Activated T-cell treated with anti-CD3 and anti-CD28 coated beads, Interleukin-2, amount 50 U/mL, for 72 hours (primary cell): ENCODE results near the gene TSPAN16. TPM values are rescaled to one million over a fixed set of nuclear protein-coding genes. Genes with fewer than 3 reads are reported as not detected.

Experiments
- ATAC-seq, 2 donors: fragments of 150-1000 bp; cut with Tn5 transposase; replicated peaks in 1 of 2; 2 replicates each; pipeline ENCODE4 v1.10.0; 2021; ENCODE audit warnings: moderate library complexity in 2 of 2, mild to moderate bottlenecking in 1 of 2
- DNase-seq, 2 donors: peaks; one replicate each; pipeline ENCODE4 v3.0.0; 2021 to 2022; ENCODE audit warnings: mixed read lengths in 1 of 2
- H3K27ac Mint-ChIP-seq: one replicate; pipeline ENCODE4 v1.8.0; 2022; ENCODE audit warnings: mild to moderate bottlenecking, moderate library complexity, mixed read lengths
- H3K27me3 Mint-ChIP-seq: one replicate; pipeline ENCODE4 v1.8.0; 2022; ENCODE audit warnings: low read depth, mixed read lengths
- H3K36me3 Mint-ChIP-seq, 2 donors: one replicate each; pipeline ENCODE4 v1.8.0; 2022; ENCODE audit warnings: mixed read lengths in 2 of 2, mild to moderate bottlenecking in 1 of 2; ENCODE audit not compliant: insufficient read depth in 2 of 2
- H3K4me1 Mint-ChIP-seq: one replicate; pipeline ENCODE4 v1.8.0; 2022; ENCODE audit warnings: low read depth, mixed read lengths
- H3K4me3 Mint-ChIP-seq, 2 donors: one replicate each; pipeline ENCODE4 v1.8.0; 2022; ENCODE audit warnings: mild to moderate bottlenecking in 2 of 2, mixed read lengths in 2 of 2, moderate library complexity in 2 of 2
- H3K9me3 Mint-ChIP-seq, 2 donors: one replicate each; pipeline ENCODE4 v1.8.0; 2022; ENCODE audit warnings: mixed read lengths in 2 of 2
- total RNA-seq, 2 donors: library from RNA; stranded (reverse); gene quantifications; one replicate each; pipeline ENCODE4 v1.2.3, GENCODE V29; 2022

The TSPAN16 gene
- total RNA-seq, 2 donors from 2014 or later: not detected

DNA sequence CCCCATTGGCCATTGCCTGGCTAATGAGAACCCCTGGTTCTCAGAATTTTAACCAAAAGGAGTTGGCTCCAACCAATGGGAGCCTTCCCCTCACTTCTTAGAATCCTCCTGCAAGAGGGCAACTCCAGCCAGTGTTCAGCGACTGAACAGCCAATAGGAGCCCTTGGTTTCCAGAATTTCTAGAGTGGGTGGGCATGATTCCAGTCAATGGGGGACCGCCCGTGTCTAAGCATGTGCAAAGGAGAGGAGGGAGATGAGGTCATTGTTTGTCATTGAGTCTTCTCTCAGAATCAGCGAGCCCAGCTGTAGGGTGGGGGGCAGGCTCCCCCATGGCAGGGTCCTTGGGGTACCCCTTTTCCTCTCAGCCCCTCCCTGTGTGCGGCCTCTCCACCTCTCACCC is 69.0 kb downstream of the TSPAN16 start:
- Mint-ChIP-seq H3K27me3 (no peaks in the 10 kb centered on the region), H3K4me3 (no peak overlapping the region), H3K36me3 (peaks cover 0 to 3% of the 10 kb centered on the region in 2 donors), H3K4me1 (no peaks in the 10 kb centered on the region), H3K9me3 (no peaks in the 10 kb centered on the region), H3K27ac (no peak overlapping the region)
- no peak for ATAC-seq
- no peak for DNase-seq

Other genes with a start within 250 kb of the TSPAN16 start
- 10 to 100 TPM; 23.3 to 31.0 TPM for gene LDLR, start 206.7 kb upstream of the TSPAN16 start, total RNA-seq
- gene SPC24, start 140.4 kb upstream of the TSPAN16 start, total RNA-seq: 10 to 100 TPM; 43.6 to 46.8 TPM
- 1 to 10 TPM in 1 of 2 donors, under 1 TPM in 1; 0.96 to 1.1 TPM for gene KANK2, start 98.6 kb upstream of the TSPAN16 start, total RNA-seq
- not detected for gene ANGPTL8, start 56.5 kb upstream of the TSPAN16 start, total RNA-seq
- gene DOCK6, start 33.6 kb upstream of the TSPAN16 start, total RNA-seq: 1 to 10 TPM; 8.4 to 9.1 TPM
- gene RAB3D, start 43.5 kb downstream of the TSPAN16 start, total RNA-seq: 10 to 100 TPM; 13.3 to 16.8 TPM
- 10 to 100 TPM; 60.4 to 64.7 TPM for gene TMEM205, start 50.1 kb downstream of the TSPAN16 start, total RNA-seq
- gene CCDC159, start 50.4 kb downstream of the TSPAN16 start, total RNA-seq: 10 to 100 TPM; 27.9 to 30.7 TPM
- 1 to 10 TPM; 6.9 to 9.7 TPM for gene PLPPR2, start 59.3 kb downstream of the TSPAN16 start, total RNA-seq
- 1 to 10 TPM; 1.9 to 2.6 TPM for gene SWSAP1, start 78.5 kb downstream of the TSPAN16 start, total RNA-seq
- gene EPOR, start 88.2 kb downstream of the TSPAN16 start, total RNA-seq: 10 to 100 TPM in 1 of 2 donors, 1 to 10 TPM in 1; 9.6 to 11.1 TPM
- not detected for gene RGL3, start 123.2 kb downstream of the TSPAN16 start, total RNA-seq
- under 1 TPM; 0.16 to 0.50 TPM for gene ODAD3, start 139.0 kb downstream of the TSPAN16 start, total RNA-seq
- 100 to 1,000 TPM; 253 to 266 TPM for gene PRKCSH, start 139.5 kb downstream of the TSPAN16 start, total RNA-seq
- under 1 TPM in 1 of 2 donors, not detected in 1; 0.48 TPM for gene ELAVL3, start 184.9 kb downstream of the TSPAN16 start, total RNA-seq
- 10 to 100 TPM; 10.5 to 12.3 TPM for gene ZNF653, start 209.7 kb downstream of the TSPAN16 start, total RNA-seq
- 10 to 100 TPM; 35.7 to 44.0 TPM for gene ECSIT, start 233.0 kb downstream of the TSPAN16 start, total RNA-seq
- gene CNN1, start 242.7 kb downstream of the TSPAN16 start, total RNA-seq: not detected